Choroid plexus epithelial cell (primary cell): Measurements from ENCODE around the gene SLC2A10.

ENCODE experiments used
- DNase-seq: peaks from one replicate; pipeline ENCODE4 v3.0.0-alpha.2; 2010; ENCODE audit warnings: low read depth
- H3K4me3 ChIP-seq: 2 replicates; pipeline ENCODE4 v1.5.1; 2011; ENCODE audit warnings: low read depth, mild to moderate bottlenecking, control low read depth, low read length, moderate library complexity
- CTCF ChIP-seq: conservative IDR thresholded peaks from 2 replicates; pipeline ENCODE4 v1.5.1; 2011; ENCODE audit warnings: low read depth, mild to moderate bottlenecking, control low read depth, inconsistent platforms, low read length, moderate library complexity

Gene SLC2A10

DNA sequence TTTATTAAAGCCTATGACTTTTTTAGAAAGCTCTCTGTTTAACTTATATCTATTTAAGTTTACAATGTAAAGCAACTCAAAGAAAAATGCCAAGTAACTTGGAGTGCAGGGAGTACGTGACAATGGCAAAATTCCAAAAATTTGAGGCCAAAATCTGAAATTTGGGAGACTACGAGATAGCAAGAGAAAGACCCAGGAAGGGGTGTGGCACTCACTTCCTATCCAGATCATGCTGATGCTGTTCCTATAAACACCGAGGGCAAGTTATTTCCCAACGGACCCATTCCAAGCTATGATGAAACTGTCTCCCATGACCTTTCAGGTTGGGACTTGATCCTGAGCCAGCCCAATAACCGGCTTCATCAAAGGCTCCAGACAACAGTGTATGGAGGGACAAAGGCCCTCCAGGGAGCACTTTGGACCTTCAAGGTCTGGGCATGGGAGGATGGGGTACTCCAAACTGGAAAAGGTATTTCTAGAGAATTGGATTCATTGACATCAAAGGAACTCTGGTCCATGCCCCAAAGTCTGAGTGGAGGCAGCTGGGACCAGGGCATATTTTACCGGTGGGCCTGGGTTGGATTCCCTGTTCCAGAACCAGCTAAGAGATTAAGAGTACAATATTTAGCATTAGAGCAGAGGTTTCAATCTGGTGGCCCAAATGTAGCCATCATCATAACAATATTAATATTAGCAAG lies 42.5 kb upstream of the SLC2A10 start:
- DNase-seq = no peak
- no peak overlapping the region for H3K4me3 ChIP-seq
- TF ChIP-seq CTCF = no peak

- TF ChIP-seq CTCF = no peak
- no peak for DNase-seq
- H3K4me3 ChIP-seq = no peak overlapping the region
Measured at GRCh38 chr20:46670228-46670584, 39.2 kb upstream of the SLC2A10 start.

GRCh38 chr20:46670585-46671584 lies 38.6 kb upstream of the SLC2A10 start:
- no peak overlapping the region for H3K4me3 ChIP-seq
- TF ChIP-seq CTCF = no peak
- no peak for DNase-seq

DNA sequence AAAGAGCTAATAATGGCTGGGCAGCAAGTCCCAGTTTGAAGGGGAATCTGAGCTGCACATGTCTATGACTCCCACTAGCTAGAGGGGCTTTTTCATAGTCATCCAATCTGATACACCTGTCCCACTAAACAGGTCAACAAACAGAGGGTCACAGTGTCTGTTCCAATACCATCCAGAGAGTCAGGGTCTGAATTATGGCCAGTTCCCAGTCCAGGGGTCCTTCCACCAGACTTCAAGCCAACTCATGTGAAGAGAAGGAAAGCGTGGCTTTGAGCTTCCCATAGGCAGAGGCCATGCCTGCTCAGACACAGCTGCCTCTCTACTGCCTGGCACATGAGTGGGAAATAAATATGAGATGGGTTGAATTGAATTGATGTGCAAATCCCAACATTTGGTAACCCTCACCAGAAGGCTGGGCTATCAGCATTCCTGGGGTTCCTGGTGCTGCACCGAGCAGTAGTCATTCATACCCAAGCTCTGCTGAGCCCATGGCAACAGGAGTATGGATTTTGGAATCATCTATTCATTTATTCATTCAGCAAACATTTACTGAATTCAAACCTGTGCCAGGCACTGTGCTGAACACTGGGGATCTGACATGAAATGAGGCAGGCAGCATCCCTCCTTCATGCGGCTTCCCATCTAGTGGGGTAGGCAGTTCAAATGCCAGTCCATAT lies 37.4 kb upstream of the SLC2A10 start:
- no peak for TF ChIP-seq CTCF
- no peak for DNase-seq
- no peak overlapping the region for H3K4me3 ChIP-seq

GRCh38 chr20:46672543-46673148 lies 36.8 kb upstream of the SLC2A10 start:
- no peak for TF ChIP-seq CTCF
- no peak for DNase-seq
- H3K4me3 ChIP-seq = no peak overlapping the region

DNA sequence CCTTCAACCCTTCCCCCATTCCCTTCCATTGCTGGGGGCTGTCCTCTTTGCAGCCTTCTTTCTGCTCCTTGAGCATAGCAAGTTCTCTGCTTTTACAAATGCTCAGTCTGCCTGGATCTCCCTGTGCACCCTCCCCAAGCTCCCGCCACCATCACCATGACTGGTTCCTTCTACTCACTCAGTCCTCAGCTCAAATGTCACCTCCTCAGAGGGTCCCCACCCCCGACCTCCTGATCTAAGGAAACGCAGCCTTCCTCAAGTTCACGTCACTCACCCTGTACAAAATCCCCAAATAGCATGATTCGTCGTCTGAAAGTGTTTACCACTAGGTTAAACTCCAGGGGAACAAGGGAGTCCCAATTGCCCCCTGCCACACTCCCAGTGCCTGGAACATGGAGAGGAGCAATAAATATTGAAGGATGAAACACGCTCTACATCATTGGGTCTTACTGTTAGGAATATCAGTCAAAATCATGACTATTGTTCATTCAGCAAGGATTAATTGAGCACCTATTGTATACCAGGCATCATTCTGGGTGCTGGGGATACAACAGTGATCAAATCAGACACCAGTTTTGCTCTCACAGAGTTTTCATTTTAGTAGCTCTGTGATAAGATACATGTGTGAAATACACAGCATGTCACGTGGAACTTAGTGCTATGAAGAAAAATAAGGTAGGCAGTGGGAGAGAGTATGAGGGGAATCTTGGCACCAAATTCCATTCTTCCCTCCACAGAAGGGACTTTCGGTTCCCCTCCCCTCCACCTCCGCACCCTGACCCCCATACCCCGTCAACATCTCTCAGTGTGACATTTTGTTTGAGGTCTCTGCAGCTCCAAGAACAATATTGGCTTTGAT lies 35.8 kb upstream of the SLC2A10 start:
- DNase-seq = no peak
- H3K4me3 ChIP-seq = no peak overlapping the region
- TF ChIP-seq CTCF = no peak
